GM23248 (cell line): ENCODE measurements around the gene MAP3K13.

ENCODE experiments used
- EZH2 ChIP-seq: fragments of 200-600 bp; sonication (generic); IDR thresholded peaks from 2 replicates; pipeline ENCODE4 v1.6.1; 2018; ENCODE audit warnings: antibody characterized with exemption, mild to moderate bottlenecking; ENCODE audit not compliant: insufficient read depth, poor library complexity, severe bottlenecking
- EZH2phosphoT487 ChIP-seq: fragments of 200-600 bp; sonication (generic); IDR thresholded peaks from 2 replicates; pipeline ENCODE4 v1.6.1; 2018; ENCODE audit warnings: antibody characterized with exemption, moderate library complexity, mild to moderate bottlenecking, low read depth; ENCODE audit not compliant: insufficient read depth

GRCh38 chr3:185503521-185503920 lies 140.6 kb downstream of the MAP3K13 start:
- TF ChIP-seq EZH2phosphoT487 (no peak), EZH2 (no peak)
